ENCODE results near the gene KCTD5.

The KCTD5 gene

DNA sequence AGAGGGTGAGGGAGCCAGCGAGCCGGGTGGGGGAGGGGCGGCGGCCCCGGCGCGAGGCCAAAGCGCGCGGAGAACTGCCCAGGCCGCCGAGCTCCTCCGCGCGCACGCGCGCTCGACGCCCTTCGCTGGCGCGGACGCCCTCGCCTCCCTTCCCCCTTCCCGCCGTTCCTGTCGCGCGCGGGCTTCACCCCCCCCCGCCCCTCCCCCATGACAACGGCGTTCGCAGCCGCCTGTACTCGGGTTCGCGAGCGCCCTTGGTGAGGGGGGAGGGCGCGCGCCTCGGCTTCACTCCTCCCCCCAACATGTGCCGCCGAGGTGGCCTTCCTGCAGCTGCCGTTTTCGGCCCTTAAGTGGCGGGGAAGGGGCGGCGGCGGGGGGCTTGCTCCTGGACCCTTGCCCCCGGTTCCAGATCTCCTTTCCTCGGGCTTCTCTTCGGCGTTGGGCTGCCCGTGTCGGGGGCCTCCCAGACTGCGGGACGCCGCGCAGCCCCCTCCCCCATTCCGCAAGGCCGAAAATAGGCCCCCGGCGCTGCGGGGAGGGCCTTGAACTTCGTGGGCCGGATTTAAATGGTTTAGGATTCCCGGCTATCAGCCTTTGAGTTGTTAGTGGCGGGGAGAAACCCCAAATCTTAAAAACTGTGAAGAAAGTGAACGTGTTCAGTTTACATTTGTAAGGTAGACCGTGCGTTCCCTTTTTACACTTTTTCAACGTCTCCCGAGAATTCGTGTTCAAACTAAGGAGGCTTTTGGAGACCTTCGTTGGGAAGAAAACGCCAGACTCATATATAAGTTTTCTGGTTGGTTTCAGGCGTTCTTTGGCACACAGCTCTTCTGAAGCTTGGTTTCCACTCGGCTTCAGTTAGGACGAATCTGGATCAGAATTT lies 70.8 kb downstream of the KCTD5 start:
- DNase-seq: peak; percentile 76 to 81

DNA sequence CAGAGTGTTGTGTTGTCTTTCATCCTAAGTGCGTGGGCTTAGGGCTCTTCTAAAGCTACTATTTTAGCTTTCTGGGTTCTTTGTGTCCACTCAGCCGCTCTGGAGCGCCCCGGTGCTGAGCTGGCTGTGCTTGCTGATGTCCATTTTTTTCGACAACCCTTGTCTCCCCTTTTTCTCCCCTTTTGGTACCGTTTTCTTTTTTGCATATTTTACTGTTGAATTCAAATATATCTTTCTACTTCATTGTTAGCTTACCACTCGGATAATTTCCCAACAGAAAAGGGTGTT lies 71.4 kb downstream of the KCTD5 start:
- DNase-seq: no peak

DNA sequence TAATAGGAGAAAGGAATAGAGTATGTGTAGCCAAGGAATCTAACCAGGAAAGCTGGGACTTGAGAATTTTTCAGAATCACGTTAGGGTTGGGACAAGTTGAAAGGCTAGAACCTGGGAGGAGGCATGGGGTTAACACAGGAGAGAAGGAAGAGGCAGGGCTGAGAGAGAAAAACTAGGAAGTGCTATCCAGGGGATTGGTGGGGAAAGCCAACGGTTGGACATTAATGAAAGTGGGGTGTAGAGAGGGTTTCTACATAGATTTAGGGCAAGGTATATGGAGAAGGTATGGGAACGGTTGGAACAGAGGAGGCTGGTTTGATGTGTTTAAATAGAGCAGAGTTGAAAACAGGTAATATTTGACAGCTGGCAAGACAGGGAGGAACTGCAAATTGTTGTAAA lies 72.8 kb downstream of the KCTD5 start:
- no peak for DNase-seq

DNA sequence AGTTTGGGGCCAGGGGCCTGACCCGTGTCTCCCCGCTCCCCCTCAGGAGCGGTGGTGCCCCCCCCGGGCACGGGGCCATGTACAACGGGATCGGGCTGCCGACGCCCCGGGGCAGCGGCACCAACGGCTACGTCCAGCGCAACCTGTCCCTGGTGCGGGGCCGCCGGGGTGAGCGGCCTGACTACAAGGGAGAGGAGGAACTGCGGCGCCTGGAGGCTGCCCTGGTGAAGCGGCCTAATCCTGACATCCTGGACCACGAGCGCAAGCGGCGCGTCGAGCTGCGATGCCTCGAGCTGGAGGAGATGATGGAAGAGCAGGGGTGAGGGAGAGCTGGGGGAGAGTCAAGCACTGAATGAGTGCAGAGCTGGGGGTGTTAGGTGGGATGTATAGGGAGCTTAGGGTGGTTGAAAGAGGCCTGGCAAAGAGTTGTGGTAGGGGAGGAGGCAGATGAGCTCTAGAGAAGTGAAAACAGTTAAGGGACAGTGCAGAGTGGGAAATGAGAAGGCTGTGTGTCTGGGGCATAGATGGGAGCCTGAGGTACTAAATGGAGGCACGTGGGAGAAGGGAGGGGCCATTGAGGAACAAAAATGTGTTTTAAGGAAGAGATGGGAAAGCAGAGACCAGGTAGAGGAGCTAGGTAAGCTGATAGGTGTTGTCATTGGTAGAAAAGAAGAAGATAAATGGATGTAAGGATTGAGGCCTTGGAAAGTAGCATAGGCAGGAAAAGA lies 74.1 kb downstream of the KCTD5 start:
- DNase-seq: no peak

DNA sequence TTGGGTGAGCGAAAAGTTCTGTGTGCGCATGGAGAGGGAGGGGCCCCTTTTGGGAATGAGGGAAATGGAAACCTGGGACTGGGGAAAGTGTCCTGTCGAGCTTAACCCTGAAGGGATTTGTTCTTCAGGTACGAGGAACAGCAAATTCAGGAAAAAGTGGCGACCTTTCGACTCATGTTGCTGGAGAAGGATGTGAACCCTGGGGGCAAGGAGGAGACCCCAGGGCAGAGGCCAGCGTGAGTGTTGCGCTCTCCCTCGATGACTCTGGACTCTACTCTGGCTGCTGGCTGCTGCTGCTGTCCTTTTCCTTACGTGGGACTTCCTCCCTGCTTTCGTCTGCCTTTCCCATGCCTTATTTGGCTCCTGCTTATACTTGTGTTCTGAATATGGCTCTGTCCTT lies 75.0 kb downstream of the KCTD5 start:
- DNase-seq: no peak

Measured in stimulated activated CD4-positive, alpha-beta T cell treated with anti-CD3 and anti-CD28 coated beads, Interleukin-2, amount 100 ng/mL, for 24 hours (primary cell).